Adipose tissue (tissue), 3 donors: ENCODE data around the gene ZNF608. TPM values are rescaled to one million over a fixed set of nuclear protein-coding genes. Genes with fewer than 3 reads are reported as not detected.

ENCODE experiments used
- H3K27ac ChIP-seq: one replicate; pipeline ENCODE4 v1.5.1; 2013; ENCODE audit warnings: low read depth, low read length
- WGBS, 3 donors: extraction: QIAGEN DNeasy Blood & Tissue Kit; methylation state at CpG; one replicate each; pipeline ENCODE4 v1.1.7; 2013; 5-methylcytosine and 5-hydroxymethylcytosine counted together
- polyA plus RNA-seq, 3 donors: library from polyadenylated mRNA; stranded (reverse); fragments of 200-250 nt; gene quantifications; one replicate each; pipeline ENCODE4 v1.2.3, GENCODE V29; 2013
- donor health status: healthy with polysubstance abuse.
- donor health status: Bipolar disorder and iron deficiency.
- donor health status: healthy.

ZNF608 gene
- polyA plus RNA-seq, 3 donors: 6.0 to 11.7 (median 11.0) TPM

DNA sequence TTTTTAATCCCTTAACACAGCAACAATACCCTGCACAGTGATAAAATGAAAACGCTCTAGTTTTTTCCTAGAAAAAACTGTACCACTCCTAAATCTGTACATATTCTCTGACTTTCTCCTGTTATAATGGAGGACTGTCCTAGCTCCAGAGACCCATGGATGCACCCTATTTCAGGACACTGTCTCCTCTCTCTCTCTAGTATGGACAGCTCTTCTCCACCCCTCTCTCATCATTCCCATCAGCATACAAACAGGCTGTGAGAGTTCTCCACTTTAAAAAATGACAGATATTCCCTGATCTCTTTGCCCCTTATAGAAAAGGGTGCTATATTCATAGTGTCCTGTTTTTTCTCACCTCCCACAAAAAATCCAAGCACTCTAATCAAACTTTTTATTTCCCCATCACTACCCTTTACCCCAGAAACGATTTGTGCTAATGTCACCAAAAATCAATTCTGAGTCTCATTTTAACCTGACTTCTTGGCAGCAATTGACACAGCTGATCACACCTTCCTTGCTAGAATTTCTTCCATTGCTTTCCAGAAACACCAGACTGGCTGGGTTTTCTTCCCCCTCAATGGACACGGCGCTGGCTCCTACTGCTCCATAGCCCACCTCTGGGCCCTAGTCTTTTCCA lies 20.7 kb downstream of the ZNF608 start:
- no peak overlapping the region for H3K27ac ChIP-seq
- WGBS, 3 donors: 66 to 91% (median 85%) methylated on average over 4 of the region's 4 CpGs

- no peak overlapping the region for H3K27ac ChIP-seq
- WGBS, 3 donors: 67 to 83% (median 79%) methylated on average over 4 of the region's 4 CpGs
Measured at GRCh38 chr5:124725040-124725434, 21.4 kb downstream of the ZNF608 start.

- 77 to 91% (median 85%) methylated on average over 6 of the region's 6 CpGs for WGBS, 3 donors
- no peak overlapping the region for H3K27ac ChIP-seq
Measured at GRCh38 chr5:124724357-124725039, 21.9 kb downstream of the ZNF608 start.

- H3K27ac ChIP-seq: no peak overlapping the region
Measured at GRCh38 chr5:124721229-124721735, 25.2 kb downstream of the ZNF608 start.

DNA sequence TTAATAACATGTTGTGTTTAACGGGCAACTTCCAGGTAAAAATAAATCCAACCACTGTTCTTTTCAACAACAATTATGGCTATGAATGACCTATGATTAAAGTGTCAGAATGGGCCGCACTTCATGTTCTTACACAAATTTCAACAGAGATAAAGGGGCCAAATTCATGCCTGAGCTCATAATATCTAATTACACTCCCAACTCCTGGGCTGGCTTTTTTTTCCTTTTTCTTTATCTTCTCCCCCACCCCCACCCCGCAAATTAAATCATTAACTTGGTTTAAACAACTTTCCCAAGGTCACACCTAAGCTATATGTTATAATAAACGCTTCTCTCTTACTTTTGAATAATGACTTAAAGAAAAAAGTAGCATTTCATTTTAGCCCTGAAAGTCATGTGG lies 25.8 kb downstream of the ZNF608 start:
- WGBS, 3 donors: 28 to 88% (median 86%) methylated on average over 4 of the region's 4 CpGs
- no peak overlapping the region for H3K27ac ChIP-seq

More at GRCh38 chr5:124721229-124721735, 25.2 kb downstream of the ZNF608 start:
- 82 to 90% (median 82%) methylated on average over 8 of the region's 8 CpGs for WGBS, 3 donors

- no peak overlapping the region for H3K27ac ChIP-seq
- 76 to 84% (median 81%) methylated on average over 4 of the region's 4 CpGs for WGBS, 3 donors
Measured at GRCh38 chr5:124719113-124719967, 27.1 kb downstream of the ZNF608 start.

GRCh38 chr5:124718380-124718789 lies 28.1 kb downstream of the ZNF608 start:
- 18 to 49% (median 42%) methylated on average over 2 of the region's 2 CpGs for WGBS, 3 donors
- no peak overlapping the region for H3K27ac ChIP-seq

DNA sequence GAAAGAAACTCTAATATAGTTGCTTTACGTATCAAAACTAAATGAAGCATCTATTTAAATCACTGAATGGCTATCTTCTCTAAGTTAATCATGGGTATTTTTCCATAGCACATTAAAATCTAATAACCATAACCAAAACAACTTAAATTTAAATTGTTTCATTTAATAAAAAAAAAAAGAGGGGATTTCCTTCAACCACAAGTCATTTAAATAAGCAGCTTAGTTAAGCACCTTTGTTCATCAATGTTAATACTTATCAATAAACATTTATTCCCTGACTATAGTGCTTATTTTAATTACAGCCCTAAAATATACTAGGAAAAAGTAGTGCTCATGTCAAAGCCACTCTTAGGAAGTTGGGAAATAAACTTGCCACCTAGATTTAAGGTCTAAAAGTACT lies 30.3 kb downstream of the ZNF608 start:
- WGBS, 3 donors: 95 to 100% (median 100%) methylated on average over 1 of the region's 1 CpG

DNA sequence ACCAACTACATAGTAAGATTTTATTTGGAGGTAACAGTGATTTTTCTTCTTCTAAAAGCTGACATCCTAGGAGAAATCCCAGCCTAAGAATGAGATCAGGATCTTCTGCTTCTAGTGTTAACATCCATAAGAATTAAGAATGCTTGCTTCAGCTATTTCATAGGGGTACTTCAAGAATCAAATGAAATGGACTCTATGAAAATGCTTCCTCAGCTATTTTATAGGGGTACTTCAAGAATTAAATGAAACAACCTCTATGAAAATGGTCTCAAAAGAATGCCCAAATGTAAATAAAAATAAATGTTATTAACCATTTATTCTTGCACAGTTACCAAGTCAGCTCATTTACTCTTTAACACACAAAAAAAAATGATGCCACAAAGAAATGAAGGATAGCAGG lies 31.5 kb downstream of the ZNF608 start:
- no peak overlapping the region for H3K27ac ChIP-seq

More for the DNA sequence above, 30.3 kb downstream of the ZNF608 start:
- H3K27ac ChIP-seq: no peak overlapping the region

DNA sequence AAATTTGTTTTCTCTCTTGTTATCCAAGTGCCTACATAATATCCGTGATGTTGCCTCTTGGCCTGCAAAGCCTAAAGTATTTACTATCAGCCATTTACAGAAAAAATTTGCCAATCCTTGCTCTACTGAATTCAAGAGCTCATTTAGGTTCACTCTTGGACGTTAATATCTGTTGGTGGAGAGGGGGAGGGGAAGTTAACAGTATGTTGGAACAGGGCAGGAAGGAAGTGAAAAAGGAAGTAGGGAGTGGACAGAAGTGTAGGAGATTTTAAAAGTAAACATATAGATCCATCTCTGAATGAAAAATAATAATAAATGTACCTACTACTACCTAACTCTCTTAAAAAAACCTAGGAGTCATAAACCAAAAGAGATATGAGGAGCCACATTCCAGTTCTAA lies 32.8 kb downstream of the ZNF608 start:
- 61 to 81% (median 64%) methylated on average over 2 of the region's 2 CpGs for WGBS, 3 donors
- H3K27ac ChIP-seq: no peak overlapping the region

DNA sequence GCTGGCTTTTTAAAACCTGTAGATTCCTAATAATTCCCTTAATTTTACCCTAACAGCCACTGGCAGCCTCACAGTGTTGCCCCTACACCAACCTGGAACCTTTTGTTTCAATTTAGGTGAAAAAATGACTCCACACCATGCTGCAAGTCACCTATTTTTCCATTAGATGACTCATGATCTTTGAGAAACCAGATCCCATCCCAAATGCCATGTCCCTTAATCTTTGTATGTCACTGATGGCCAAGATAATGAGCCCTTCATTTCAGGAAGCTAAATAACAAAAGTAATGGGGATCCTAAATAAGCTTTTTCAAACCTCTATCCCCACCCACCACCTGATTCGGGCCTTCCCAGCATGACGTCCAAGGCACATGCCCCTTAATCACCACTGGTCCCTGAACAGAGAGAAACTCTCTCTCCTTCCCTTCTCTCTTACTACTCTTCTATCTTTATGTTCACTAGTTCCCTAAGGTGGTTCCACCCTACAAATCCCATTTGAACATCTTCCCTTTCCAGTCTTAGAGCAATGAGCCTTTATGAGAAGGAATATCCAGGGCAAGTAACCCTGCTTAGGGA lies 33.6 kb downstream of the ZNF608 start:
- H3K27ac ChIP-seq: no peak overlapping the region
- 89 to 98% (median 92%) methylated on average over 2 of the region's 2 CpGs for WGBS, 3 donors

GRCh38 chr5:124708086-124708485 lies 38.4 kb downstream of the ZNF608 start:
- 35 to 56% (median 39%) methylated on average over 3 of the region's 3 CpGs for WGBS, 3 donors
- H3K27ac ChIP-seq: no peak overlapping the region

DNA sequence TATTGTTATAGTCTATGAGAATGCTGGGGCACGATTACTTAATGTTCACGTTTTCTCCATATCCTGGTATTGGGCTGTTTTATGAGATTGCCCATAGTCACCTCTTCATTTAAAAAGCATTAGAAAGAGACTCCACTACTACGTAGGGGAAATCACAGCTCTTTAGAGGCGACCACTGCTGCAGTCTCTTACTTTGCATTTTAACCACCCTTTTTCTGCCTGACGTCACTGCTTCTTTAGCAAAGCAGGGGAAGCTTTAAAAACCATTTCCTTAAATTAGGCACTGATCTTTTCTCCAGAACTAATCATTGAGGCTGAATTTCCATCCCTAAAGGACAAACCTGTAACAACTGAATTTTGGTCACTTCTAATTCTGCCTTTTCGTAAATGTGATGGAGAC lies 38.9 kb downstream of the ZNF608 start:
- WGBS, 3 donors: 52 to 59% (median 54%) methylated on average over 6 of the region's 6 CpGs
- no peak overlapping the region for H3K27ac ChIP-seq

GRCh38 chr5:124706729-124707361 lies 39.6 kb downstream of the ZNF608 start:
- H3K27ac ChIP-seq: no peak overlapping the region
- 14 to 62% (median 55%) methylated on average over 13 of the region's 13 CpGs for WGBS, 3 donors

- WGBS, 3 donors: 60 to 88% (median 84%) methylated on average over 4 of the region's 4 CpGs
Measured at GRCh38 chr5:124706051-124706450, 40.4 kb downstream of the ZNF608 start.

DNA sequence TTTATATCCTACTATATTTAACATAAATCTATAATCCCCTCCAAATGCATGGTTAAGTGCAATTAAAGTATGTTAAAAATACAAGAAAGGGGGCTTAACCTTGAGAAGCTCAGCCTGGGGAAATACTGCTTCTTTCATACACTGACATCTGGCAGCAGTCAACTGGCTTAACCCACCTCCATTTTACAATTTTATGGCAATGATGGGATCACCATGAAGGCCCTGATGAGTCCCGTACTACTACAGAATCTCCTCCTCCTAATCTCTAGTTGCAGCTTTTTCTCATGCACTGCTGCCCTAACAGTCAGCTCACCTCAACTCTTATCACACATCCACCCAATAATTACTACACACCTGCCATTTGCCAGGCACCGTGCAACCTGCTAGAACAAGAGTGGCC lies 40.9 kb downstream of the ZNF608 start:
- no peak overlapping the region for H3K27ac ChIP-seq
- 46 to 97% (median 92%) methylated on average over 2 of the region's 2 CpGs for WGBS, 3 donors

More at GRCh38 chr5:124706051-124706450, 40.4 kb downstream of the ZNF608 start:
- no peak overlapping the region for H3K27ac ChIP-seq

GRCh38 chr5:124704594-124705284 lies 41.7 kb downstream of the ZNF608 start:
- H3K27ac ChIP-seq: no peak overlapping the region
- 57 to 85% (median 76%) methylated on average over 6 of the region's 6 CpGs for WGBS, 3 donors

DNA sequence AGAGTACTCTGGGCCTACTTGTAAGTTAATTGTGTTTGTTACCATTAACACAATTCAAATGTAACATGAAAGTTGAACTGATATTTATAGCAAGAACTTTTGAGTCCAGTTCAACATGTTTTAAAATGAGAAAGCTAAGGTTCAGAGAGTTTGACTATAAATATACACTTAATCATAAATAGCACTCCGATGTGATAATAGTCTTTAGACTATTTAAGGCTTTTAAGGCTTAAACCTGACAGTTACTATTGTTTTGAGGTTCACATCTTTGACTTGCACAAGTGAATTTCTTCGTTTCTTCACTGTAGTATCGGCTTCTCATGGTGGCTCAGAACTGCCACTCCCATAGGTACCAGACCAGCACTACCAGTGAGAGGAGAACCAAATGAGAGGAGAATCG lies 42.4 kb downstream of the ZNF608 start:
- no peak overlapping the region for H3K27ac ChIP-seq
- WGBS, 3 donors: 94 to 96% (median 94%) methylated on average over 4 of the region's 4 CpGs
